NCI-H2107 (cell line): ENCODE results near the gene ACOT13.
"Not testable (repeated sequence)": the region's sequence is repeated elsewhere in the genome, so short reads cannot be mapped to it uniquely, and the experiment has no call there.

ENCODE experiments used
- DNase-seq: peaks from one replicate; lab custom pipeline; 2025; lab: John Stamatoyannopoulos, UW

The ACOT13 gene

GRCh38 chr6:24730653-24731052 lies 63.8 kb downstream of the ACOT13 start:
- not testable (repeated sequence) for DNase-seq

- DNase-seq: not testable (repeated sequence)
Measured at GRCh38 chr6:24731456-24732134, 64.7 kb downstream of the ACOT13 start.

- DNase-seq: no peak
Measured at GRCh38 chr6:24734166-24734565, 67.3 kb downstream of the ACOT13 start.

- not testable (repeated sequence) for DNase-seq
Measured at GRCh38 chr6:24734710-24735109, 67.8 kb downstream of the ACOT13 start.

GRCh38 chr6:24738741-24739140 lies 71.9 kb downstream of the ACOT13 start:
- DNase-seq: no peak

- DNase-seq: no peak
Measured at GRCh38 chr6:24740861-24741260, 74.0 kb downstream of the ACOT13 start.

GRCh38 chr6:24742216-24742738 lies 75.4 kb downstream of the ACOT13 start:
- DNase-seq: no peak

- DNase-seq: no peak
Measured at GRCh38 chr6:24743265-24743943, 76.5 kb downstream of the ACOT13 start.

- DNase-seq: no peak
Measured at GRCh38 chr6:24743944-24744335, 77.1 kb downstream of the ACOT13 start.

GRCh38 chr6:24744911-24745310 lies 78.0 kb downstream of the ACOT13 start:
- no peak for DNase-seq

- DNase-seq: no peak
Measured at GRCh38 chr6:24749297-24749696, 82.4 kb downstream of the ACOT13 start.

- not testable (repeated sequence) for DNase-seq
Measured at GRCh38 chr6:24750878-24751277, 84.0 kb downstream of the ACOT13 start.

GRCh38 chr6:24752503-24752902 lies 85.6 kb downstream of the ACOT13 start:
- DNase-seq: no peak

GRCh38 chr6:24752917-24753492 lies 86.1 kb downstream of the ACOT13 start:
- no peak for DNase-seq

- no peak for DNase-seq
Measured at GRCh38 chr6:24753545-24753944, 86.7 kb downstream of the ACOT13 start.

- not testable (repeated sequence) for DNase-seq
Measured at GRCh38 chr6:24754378-24754777, 87.5 kb downstream of the ACOT13 start.
